HG03354 (cell line): ENCODE data around the gene SART3.
"Not testable (repeated sequence)": the region's sequence is repeated elsewhere in the genome, so short reads cannot be mapped to it uniquely, and the experiment has no call there.

ENCODE experiments used
- ATAC-seq: cut with Tn5 transposase; IDR thresholded peaks from one replicate; pipeline ENCODE4 v1.9.1; 2021; ENCODE audit warnings: mild to moderate bottlenecking; ENCODE audit not compliant: unreplicated experiment, poor library complexity, severe bottlenecking

SART3 gene

GRCh38 chr12:108597559-108598471 is 36.8 kb upstream of the SART3 start, which contains the start of gene TMEM119:
TSS of gene TMEM119 (minus strand) at chr12:108598084. CDS start at chr12:108592383, 5,701 bp downstream.
- no peak for ATAC-seq

- ATAC-seq = no peak
Observed at GRCh38 chr12:108596854-108597558, 36.0 kb upstream of the SART3 start.

DNA sequence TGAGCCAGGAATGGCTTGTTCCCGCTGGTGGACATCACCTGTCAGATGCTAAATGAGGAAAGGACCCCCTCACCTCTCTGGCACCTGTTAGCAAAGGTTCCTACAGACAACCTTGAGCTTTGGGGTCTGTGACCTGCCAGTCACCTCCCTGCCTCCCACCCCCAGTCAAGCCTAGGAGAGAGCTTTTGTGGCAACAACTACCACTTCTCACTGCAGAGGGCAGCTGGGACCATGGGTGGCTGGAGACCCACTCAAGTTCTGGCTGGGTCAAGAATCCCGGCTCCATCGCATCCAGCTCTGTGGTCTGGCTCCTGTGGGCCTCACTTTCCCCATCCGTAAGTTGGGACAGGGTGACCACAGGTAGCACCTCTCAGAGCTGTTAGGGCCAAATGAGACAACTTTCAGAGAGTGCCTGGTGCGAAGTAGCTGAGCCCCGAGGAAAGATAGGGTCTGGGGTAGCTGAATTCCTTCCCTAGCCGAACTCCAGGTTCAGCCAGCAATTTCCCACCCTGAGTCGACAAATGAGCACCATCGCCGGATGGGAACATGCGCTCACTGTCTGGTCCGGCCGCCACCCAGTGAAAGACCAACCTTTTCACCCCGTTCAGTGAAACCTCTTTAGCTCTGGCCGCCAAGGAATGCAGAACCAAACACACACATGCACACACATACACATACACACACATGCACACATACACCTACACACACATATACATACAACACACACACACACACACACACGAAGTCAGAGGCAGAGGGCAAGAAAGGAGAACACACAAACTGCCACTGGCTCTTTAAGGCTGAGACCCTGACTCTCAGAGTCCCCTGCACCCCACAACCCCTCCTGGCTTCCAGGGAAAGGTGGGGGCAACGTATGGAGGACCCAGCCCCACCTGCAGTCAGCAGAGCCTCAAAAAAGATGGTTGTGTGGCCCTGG is 35.0 kb upstream of the SART3 start:
- no peak for ATAC-seq

DNA sequence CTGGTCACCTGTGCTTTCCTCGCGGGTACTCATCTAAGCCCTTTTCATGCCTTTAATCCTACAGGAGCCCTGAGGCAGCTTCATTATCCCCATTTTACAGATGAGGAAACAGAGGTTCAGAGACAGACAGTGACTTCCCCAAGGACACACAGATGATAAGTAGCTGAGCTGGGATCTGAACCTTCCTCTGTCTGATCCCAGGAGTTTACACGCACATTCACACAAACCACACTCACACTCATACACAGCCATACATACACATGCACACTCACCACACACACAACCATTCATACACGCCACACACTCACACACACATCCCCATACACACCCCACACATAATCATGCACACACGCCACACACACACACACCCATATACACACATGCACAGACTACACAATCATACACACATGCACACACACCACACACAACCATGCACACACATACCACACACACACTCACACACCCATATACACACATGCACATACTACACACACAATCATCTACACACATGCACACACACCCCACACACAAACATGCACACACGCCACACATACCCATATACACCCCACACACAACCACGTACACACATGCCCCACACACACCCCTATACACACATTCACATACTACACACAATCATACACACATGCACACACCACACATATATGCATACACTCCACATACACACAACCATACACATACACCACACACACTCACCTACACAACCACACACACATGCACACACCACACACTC is 34.2 kb upstream of the SART3 start:
- ATAC-seq = no peak

DNA sequence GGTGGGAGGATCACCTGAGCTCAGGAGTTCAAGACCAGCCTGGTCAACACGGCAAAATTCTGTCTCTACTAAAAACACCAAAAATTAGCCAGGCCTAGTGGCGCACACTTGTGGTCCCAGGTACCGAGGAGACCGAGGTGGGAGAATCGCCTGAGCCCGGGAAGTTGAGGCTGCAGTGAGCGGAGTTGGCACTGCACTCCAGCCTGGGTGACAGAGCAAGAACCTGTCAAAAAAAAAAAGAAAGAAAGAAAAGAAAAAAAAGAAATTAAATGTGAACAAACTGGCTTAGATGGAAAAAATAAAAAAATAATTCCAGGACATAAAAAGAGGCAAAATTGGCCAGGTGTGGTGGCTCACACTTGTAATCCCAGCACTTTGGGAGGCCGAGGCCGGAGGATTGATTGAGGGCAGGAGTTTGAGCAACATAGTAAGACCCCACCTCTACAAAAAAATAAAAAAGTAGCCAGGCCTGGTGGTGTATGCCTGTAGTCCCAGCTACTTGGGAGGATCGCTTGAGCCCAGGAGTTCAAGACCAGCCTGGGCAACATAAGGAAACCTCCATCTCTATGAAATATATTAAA is 33.4 kb upstream of the SART3 start:
- ATAC-seq = no peak

GRCh38 chr12:108592033-108592909 is 31.3 kb upstream of the SART3 start:
- no peak for ATAC-seq

- ATAC-seq = no peak
Observed at GRCh38 chr12:108591267-108591980, 30.5 kb upstream of the SART3 start.

DNA sequence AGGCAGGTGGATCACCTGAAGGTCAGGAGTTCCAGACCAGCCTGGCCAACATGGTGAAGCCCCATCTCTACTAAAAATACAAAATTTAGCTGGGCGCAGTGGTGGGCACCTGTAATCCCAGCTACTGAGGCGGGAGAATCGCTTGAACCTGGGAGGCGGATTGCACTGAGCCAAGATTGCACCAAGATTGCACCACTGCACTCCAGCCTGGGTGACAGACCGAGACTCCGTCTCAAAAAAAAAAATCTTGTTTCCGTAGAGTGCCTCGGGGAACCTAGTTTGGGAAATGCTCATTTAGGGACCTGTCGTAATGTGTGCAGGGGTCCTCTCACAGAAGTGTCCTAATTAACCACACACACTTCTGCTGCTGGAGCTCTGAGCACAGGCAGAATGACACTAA is 29.5 kb upstream of the SART3 start:
- ATAC-seq = not testable (repeated sequence)

- no peak for ATAC-seq
Observed at GRCh38 chr12:108589840-108590229, 28.9 kb upstream of the SART3 start.

DNA sequence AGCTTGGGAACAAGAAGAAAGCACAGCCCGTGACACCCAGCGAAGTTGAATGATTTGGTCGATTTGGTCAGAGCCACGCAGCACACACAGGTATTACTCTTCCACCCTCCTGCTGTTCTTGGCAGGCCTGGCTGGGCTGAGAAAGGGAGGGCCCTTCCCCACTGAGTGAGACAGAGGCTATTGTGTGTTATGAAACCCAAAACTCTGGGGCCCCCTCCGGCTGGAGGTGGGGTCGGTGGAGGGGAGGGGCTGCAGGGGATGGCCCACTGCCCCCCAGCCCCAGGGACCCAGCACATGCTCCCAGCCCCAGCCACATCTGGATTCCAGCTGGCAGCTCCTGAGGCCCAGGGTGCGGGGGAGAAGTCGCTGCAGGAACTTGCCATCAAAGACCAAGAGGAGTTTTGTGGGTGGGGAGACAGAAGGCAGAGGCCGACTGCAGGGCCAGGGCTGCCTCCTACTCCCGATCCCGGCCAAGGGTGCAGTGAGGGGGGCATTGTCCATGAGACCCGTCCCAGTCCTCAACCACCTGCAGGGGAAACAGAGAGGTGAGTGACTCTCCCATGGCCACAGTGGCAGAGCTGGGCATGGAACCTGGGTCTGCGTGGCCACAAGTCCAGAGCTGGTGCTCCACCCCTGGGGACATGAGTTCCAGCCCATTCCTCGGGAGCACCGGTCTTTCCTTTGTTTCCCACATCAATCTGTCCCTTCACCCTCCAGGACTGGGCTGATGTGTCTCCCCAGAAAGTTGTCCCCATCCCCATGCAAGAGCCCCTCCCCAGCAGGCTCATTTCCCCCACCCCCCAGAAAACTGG is 28.3 kb upstream of the SART3 start:
- no peak for ATAC-seq

GRCh38 chr12:108587826-108588225 is 26.9 kb upstream of the SART3 start:
- no peak for ATAC-seq

- no peak for ATAC-seq
Observed at GRCh38 chr12:108586306-108586705, 25.3 kb upstream of the SART3 start.

DNA sequence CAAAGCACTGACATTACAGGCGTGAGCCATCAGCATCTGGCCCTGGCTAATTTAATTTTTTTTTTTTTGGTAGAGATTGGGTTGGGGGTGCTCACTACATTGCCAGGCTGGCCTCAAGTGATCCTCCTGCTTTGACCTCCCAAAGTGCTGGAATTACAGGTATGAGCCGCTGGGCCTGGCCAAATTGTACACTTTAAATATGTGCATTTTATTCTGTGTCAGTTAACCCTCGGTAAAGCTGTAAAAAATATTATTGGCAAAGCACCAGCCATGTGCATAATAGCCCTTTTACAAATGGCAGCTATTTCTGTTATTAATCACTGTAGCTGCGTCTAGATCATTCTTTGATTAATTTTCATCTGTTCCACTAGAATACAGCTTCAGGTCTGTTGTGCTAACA is 24.9 kb upstream of the SART3 start:
- ATAC-seq = no peak

DNA sequence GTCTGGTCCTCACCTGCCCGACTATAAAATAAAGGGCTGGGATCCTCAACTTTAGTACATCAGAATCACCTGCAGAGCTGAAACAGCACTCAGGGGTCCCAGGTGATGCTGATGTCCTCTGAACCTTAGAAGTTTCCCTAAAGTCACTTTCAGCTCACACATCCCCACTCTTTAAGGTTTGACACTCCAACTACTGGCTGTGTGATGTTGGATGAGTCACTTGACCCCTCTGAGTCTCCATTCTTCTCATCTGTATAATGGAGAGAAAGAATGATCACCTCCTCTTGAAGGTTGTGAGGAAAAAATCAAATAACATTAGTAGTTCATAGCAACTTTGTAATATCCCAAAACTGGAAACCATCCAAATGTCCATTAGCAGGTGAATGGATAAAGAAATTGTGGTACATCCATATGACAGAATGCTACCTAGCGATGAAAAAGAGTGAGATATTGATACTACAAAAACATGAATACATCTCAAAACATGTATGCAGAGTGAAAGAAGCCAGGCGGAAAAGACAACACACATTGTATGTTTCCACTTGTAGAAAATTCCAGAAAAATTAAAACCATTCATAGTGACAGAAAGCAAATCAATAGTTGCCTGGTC is 23.6 kb upstream of the SART3 start:
- no peak for ATAC-seq

DNA sequence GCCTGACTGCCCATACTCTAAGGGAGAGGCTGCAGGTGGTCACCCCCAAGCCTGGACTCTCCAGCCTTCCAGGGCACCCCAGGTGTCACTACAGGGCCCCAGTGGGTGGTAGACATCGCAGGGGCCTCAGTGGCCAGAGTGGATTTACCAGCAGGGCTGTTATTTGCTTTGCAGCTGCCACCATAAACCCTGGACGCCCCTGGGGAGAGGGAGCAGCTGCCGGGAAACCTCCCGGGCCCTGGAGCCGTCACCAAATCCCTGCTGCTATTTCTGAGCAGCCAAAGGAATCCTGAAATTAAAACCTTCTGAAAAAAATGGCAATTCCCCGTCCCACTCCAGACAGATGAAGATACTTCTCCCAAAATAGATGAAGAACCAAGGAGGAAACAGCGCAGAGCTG is 23.0 kb upstream of the SART3 start:
- ATAC-seq = no peak
